GM21390 (cell line): ENCODE data around the gene RABL3.
"Not testable (repeated sequence)": the region's sequence is repeated elsewhere in the genome, so short reads cannot be mapped to it uniquely, and the experiment has no call there.

ENCODE experiments used
- ATAC-seq: cut with Tn5 transposase; IDR thresholded peaks from one replicate; pipeline ENCODE4 v1.9.1; 2021; ENCODE audit not compliant: unreplicated experiment

Gene RABL3

DNA sequence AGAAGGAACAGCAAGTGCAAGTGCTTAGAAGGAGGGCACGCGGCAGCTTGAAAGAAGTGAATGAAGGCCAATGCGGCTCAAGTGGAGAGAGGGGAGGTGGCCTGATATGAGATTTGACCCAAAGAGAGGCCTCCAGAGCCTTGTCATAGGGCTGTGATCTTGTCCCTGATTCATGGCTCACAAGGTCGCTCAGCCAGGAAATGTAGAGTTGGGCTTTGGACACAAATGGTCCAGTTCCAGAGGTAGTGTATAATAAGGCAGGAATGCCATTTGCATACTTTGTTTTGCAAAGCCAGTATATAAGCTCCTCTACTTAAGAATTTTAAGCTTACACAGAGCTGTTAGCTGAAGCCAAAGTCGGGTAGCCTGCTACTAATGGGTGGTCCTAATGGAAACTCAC, 94.0 kb downstream of the RABL3 start:
- no peak for ATAC-seq

DNA sequence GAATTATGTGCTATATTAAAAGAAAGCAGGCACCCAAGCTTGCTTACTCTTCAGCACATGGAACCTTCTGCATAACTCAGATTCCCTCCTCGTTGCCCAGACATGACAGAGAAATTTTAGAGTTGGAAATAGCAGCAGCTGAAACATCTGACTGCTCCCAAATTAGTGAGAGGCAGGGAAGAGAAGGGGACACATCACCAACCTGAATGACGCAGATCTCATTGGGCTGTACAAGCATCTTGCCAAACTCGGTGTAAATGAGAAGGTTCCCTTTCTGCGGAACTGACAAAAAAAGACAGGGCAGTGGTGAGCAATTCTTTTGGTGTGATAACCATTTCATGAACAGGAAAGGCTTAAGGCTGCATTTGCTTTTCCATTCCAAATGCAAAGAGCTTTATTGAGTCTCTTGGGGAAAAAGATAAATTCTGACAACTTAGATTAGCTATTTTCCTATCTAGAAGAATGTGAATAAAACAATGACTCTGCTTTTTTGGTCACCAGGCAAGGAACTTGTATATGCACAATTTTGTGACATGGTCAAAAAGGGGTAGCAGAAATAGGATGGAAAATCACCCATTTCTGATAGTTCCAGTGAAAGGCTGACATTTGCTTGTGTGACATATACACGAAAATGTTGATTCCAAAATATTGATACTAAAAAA, 95.4 kb downstream of the RABL3 start:
- ATAC-seq: no peak

- no peak for ATAC-seq
These were observed 97.1 kb downstream of the RABL3 start for GRCh38 chr3:120645083-120645845.

DNA sequence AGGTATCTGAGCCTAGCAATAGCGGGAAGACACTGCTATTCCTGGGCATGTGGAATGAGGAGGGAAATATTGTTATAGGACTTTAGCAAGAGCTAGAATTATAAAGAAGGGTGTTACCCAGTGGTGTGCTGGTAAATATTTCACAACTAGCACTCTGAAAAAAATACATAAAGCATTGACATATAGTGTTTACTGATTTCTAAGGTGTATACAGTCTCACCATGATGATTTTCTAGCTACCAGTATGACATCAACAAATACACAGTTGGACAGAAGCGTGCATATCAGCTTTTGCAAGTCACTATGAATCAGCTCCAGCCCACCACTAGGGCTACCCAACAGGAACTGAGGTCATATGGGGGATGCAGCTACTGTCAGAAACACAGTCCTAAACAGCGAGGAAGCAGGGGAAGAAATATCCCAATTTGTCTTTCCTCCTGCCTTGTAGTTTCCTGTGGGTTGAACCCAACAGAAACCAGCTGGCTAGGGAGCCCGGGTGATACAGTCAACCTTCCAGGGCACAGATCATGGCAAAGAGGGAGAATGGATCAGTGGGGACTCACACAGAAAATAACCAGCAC, 99.9 kb downstream of the RABL3 start:
- no peak for ATAC-seq

DNA sequence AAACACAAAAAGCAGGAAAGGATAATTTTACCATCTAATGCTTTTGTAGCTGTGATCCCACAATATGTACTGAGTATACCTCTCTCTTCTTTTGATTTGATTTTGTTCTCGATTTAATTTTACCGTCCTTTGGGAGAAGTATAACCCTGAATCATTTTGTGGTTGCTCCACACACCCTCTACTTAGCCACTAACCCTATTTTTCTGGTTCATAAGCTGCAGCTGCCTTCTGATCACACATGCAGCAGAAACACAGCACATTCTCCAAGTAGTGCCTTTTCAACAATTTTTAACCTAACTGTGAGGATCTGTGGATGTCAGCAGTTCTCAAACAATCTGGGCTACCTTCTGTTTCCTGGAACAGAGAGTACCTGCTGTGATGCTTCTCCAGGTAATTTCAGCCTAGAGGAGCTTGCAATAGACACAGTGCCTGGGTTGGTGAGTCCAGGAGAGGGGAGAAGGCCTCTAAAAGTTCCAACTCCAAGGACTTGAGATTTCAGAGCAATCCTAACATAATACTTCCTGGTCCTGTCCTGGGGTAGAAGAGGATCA, 100.5 kb downstream of the RABL3 start:
- no peak for ATAC-seq

DNA sequence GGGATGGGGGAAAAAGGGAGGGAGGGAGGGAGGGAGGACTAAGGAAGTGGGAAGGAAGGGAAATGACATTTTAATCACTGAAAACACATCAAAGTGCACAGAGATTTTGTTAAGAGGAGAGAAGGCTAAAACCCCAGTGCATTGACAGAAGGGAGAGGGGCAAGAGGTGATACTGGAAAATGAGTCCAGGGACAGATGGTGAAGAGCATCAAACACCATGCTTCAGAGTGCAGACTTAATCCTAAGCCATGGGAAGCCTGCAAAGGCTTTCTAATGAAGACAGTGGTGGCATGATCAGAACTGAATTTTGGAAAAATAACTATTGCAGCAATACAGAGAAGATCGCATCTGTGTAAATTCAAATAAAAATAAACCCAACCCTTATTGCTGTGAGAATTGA, 102.1 kb downstream of the RABL3 start:
- no peak for ATAC-seq

GRCh38 chr3:120638820-120639219, 103.5 kb downstream of the RABL3 start:
- ATAC-seq: not testable (repeated sequence)

- no peak for ATAC-seq
These were observed 104.3 kb downstream of the RABL3 start for GRCh38 chr3:120637851-120638559.

GRCh38 chr3:120636795-120637401, 105.4 kb downstream of the RABL3 start:
- no peak for ATAC-seq
